ENCODE measurements around the gene ZBTB18. TPM values are rescaled to one million over a fixed set of nuclear protein-coding genes. Genes with fewer than 3 reads are reported as not detected.

Gene ZBTB18
- polyA plus RNA-seq, 1 donor from 2014 or later = 30.6 TPM

DNA sequence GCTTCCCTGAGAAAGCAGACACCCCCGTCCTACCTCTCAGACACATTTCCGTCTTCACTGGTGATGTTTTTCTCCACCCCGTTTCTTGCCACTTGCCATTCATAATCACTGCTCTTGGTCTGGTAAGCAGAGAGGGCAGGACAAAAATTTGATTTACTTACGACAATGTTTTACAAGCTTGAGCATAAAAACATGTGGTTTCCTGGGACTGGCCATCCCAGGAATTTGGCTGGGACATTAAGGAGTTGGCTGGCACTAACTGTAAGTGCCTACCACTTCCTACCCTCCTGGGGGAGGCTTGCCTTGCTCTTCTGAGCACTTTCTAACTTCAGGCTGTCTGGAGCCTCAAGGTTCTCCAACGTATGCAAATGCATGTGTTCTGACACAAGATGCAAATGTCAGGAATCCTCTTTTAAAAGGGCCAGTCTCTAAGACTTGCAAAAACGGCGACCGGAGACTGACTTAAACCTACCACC is 24.2 kb downstream of the ZBTB18 start:
- Histone ChIP-seq H3K4me2 (ENCODE audit: low read length) (no peak overlapping the region), H2AFZ (ENCODE audit: low read depth, low read length) (no peak overlapping the region)

GRCh38 chr1:244076740-244077139 is 25.7 kb downstream of the ZBTB18 start:
- H4K20me1 ChIP-seq (ENCODE audit: insufficient read depth) = no peaks in the 10 kb centered on the region
- no peaks in the 10 kb centered on the region for H3K36me3 ChIP-seq (ENCODE audit: insufficient read depth, low read length)
- no peaks in the 10 kb centered on the region for H3K9me3 ChIP-seq (ENCODE audit: low read length)
- H3K9me2 ChIP-seq (ENCODE audit: insufficient read depth, low read length) = no peaks in the 10 kb centered on the region
- H2AFZ ChIP-seq (ENCODE audit: low read depth, low read length) = no peak overlapping the region
- H3K4me3 ChIP-seq (ENCODE audit: low read length) = no peak overlapping the region
- H3K4me2 ChIP-seq (ENCODE audit: low read length) = no peak overlapping the region
- TF ChIP-seq POLR2AphosphoS5 (IDR thresholded peaks at IDR 0.05) (no peak), SMC3 (conservative IDR thresholded peaks at IDR 0.05; ENCODE audit: poor library complexity) (no peak)
- no peaks in the 10 kb centered on the region for H3K27me3 ChIP-seq (ENCODE audit: insufficient read depth, low read depth, low read length)
- H3K79me2 ChIP-seq (replicated peaks; ENCODE audit: insufficient read depth, low read length) = no peaks in the 10 kb centered on the region
- no peak overlapping the region for H3K9ac ChIP-seq (ENCODE audit: low read length)
- no peaks in the 10 kb centered on the region for H3F3A ChIP-seq (ENCODE audit: insufficient read depth, low read length, poor library complexity, severe bottlenecking)
- no peak overlapping the region for H3K27ac ChIP-seq (ENCODE audit: low read length)

More for the DNA sequence above, 24.2 kb downstream of the ZBTB18 start:
- Histone ChIP-seq H3K36me3 (ENCODE audit: insufficient read depth, low read length) (no peaks in the 10 kb centered on the region), H3K9me2 (ENCODE audit: insufficient read depth, low read length) (no peaks in the 10 kb centered on the region), H3K79me2 (replicated peaks; ENCODE audit: insufficient read depth, low read length) (no peaks in the 10 kb centered on the region), H3K4me3 (ENCODE audit: low read length) (no peak overlapping the region), H3K9ac (ENCODE audit: low read length) (no peak overlapping the region), H3K9me3 (ENCODE audit: low read length) (no peaks in the 10 kb centered on the region), H4K20me1 (ENCODE audit: insufficient read depth) (no peaks in the 10 kb centered on the region), H3K27ac (ENCODE audit: low read length) (no peak overlapping the region), H3K27me3 (ENCODE audit: insufficient read depth, low read depth, low read length) (no peaks in the 10 kb centered on the region), H3F3A (ENCODE audit: insufficient read depth, low read length, poor library complexity, severe bottlenecking) (no peaks in the 10 kb centered on the region)
- TF ChIP-seq SMC3 (conservative IDR thresholded peaks at IDR 0.05; ENCODE audit: poor library complexity) (no peak), MXI1 (conservative IDR thresholded peaks at IDR 0.05; ENCODE audit: poor library complexity, severe bottlenecking) (no peak), REST (IDR thresholded peaks at IDR 0.05; ENCODE audit: borderline replicate concordance) (no peak), EP300 (conservative IDR thresholded peaks at IDR 0.05; ENCODE audit: poor library complexity, severe bottlenecking) (no peak), RAD21 (conservative IDR thresholded peaks at IDR 0.05) (no peak), POLR2AphosphoS5 (IDR thresholded peaks at IDR 0.05) (no peak), EZH2 (IDR thresholded peaks at IDR 0.05; ENCODE audit: borderline replicate concordance, insufficient read depth, low read length, poor library complexity, severe bottlenecking) (no peak), TAF1 (IDR thresholded peaks at IDR 0.05; ENCODE audit: low read depth) (no peak), CTCF (IDR thresholded peaks at IDR 0.05; ENCODE audit: poor library complexity, severe bottlenecking) (no peak)
